ENCODE results near the gene RNF26. TPM values are rescaled to one million over a fixed set of nuclear protein-coding genes. Genes with fewer than 3 reads are reported as not detected.

The RNF26 gene
- total and polyA plus RNA-seq, 2 of the 4 experiments (the other 2 are of a cell fraction): 3.4 to 36.7 TPM

GRCh38 chr11:119366690-119367620 lies 32.6 kb downstream of the RNF26 start:
- Histone ChIP-seq H3K79me1 (ENCODE audit: low read depth in 1 of 2, low read length in 2 of 2) (peaks cover 0 to 9% of the 10 kb centered on the region in 2 experiments; a peak in 1 of 4 replicates), H3K9me1 (ENCODE audit: insufficient read depth, low read length) (peaks cover 33% of the 10 kb centered on the region), H2AK9ac (replicated peaks; ENCODE audit: low read depth, low read length, poor library complexity) (no peak overlapping the region), H3K56ac (ENCODE audit: extremely low read depth, insufficient read depth, low read length) (no peak overlapping the region), H3K27ac (ENCODE audit: insufficient read depth, low read length) (no peak overlapping the region), H3K4me1 (ENCODE audit: control insufficient read depth, insufficient read depth, low read length) (peaks cover 27% of the 10 kb centered on the region), H4K91ac (ENCODE audit: insufficient read depth, low read depth, low read length) (no peak overlapping the region), H2BK120ac (ENCODE audit: low read depth, low read length) (no peak overlapping the region), H4K8ac (ENCODE audit: low read depth in 2 of 2, low read length in 2 of 2) (no peak overlapping the region), H3K23ac (ENCODE audit: low read depth, low read length) (no peak overlapping the region), H2AFZ (replicated peaks; ENCODE audit: low read length, poor library complexity) (no peak overlapping the region), H3K9ac (ENCODE audit: low read depth, low read length) (no peak overlapping the region), H3K4me2 (ENCODE audit: low read depth, low read length) (no peak overlapping the region), H3K36me3 (ENCODE audit: control insufficient read depth, insufficient read depth, low read length) (no peaks in the 10 kb centered on the region), H3K4me3 (ENCODE audit: insufficient read depth, low read depth, low read length) (no peak overlapping the region), H4K5ac (ENCODE audit: low read depth, low read length) (no peak overlapping the region), H3K27me3 (ENCODE audit: control insufficient read depth, insufficient read depth, low read length) (no peaks in the 10 kb centered on the region), H2BK15ac (ENCODE audit: low read depth, low read length) (no peak overlapping the region), H3K4ac (ENCODE audit: low read depth, low read length) (no peak overlapping the region), H3K9me3 (ENCODE audit: control insufficient read depth, insufficient read depth, low read length) (no peaks in the 10 kb centered on the region), H3K14ac (replicated peaks; ENCODE audit: low read depth, low read length) (no peak overlapping the region), H2BK20ac (ENCODE audit: low read depth, low read length) (no peak overlapping the region), H2BK5ac (ENCODE audit: low read depth, low read length, poor library complexity, severe bottlenecking) (no peak overlapping the region), H4K20me1 (ENCODE audit: insufficient read depth, low read length) (peaks cover under 1% of the 10 kb centered on the region), H2AK5ac (ENCODE audit: low read depth, low read length) (peak overlapping the region; percentile 28), H3K18ac (ENCODE audit: low read depth, low read length) (no peak overlapping the region)
- no peak for DNase-seq
- intact Hi-C loops (cut with micrococcal nuclease): loop anchor here (10.0 kb wide), 1 partner anchor 358 kb away; the partner anchor contains the start of gene NECTIN1
- 100% methylated on average over 1 of the region's 11 CpGs; no CpG with 5 or more reads in 1 of the 2 experiments for WGBS, 2 experiments (ENCODE audit: extremely low coverage in 2 of 2, insufficient read length in 1 of 2)
- TF ChIP-seq POLR2A (IDR thresholded peaks at IDR 0.05; ENCODE audit: low read depth, low read length) (no peak), MAFK (IDR thresholded peaks at IDR 0.05; ENCODE audit: low read depth, low read length) (no peak), USF2 (IDR thresholded peaks at IDR 0.05; ENCODE audit: low read depth, low read length) (no peak), CHD1 (IDR thresholded peaks at IDR 0.05; ENCODE audit: low read depth, low read length) (no peak)
- POLR2A ChIA-PET (ENCODE audit: unreplicated experiment): no interaction called here
- CTCF ChIA-PET: interaction anchor here (5.3 kb wide), 1 partner anchor 11 kb away, joined by 30 read pairs; no protein-coding TSS in a partner anchor
- in situ Hi-C loops (cut with MboI; ENCODE audit: low sequenced_read_pairs): loop anchor here (25.0 kb wide), 1 partner anchor 745 kb away; no protein-coding TSS in a partner anchor
- dilution Hi-C loops (cut with HindIII; ENCODE audit: low sequenced_read_pairs, unreplicated experiment): no loop called here
- no peak for ATAC-seq (ENCODE audit: low read depth)
- no TSS peak for BruUV-seq (replicated peaks)

Data from IMR-90 (cell line).